Common myeloid progenitor, CD34-positive (primary cell): ENCODE results near the gene PEA15.

Experiments used
- CTCF ChIA-PET: fragments of 350-600 bp; sonication (Branson Sonifier 250); formaldehyde crosslinking; loops from one replicate; lab custom pipeline; 2021; ENCODE audit warnings: antibody characterized with exemption; lab: Charles Lee
- POLR2A ChIA-PET: fragments of 350-600 bp; sonication (Branson Sonifier 250); formaldehyde crosslinking; loops from one replicate; lab custom pipeline; 2021; ENCODE audit warnings: antibody characterized with exemption; lab: Charles Lee
- DNase-seq, 3 donors: peaks; one replicate each; pipeline versions ENCODE4 v3.0.0 to v3.0.0-alpha.2; 2013
- H3K27ac ChIP-seq, 2 experiments: 1 replicate in 1 of 2; 2 replicates in 1 of 2; pipeline ENCODE4 v1.7.0; 2013; ENCODE audit warnings: inconsistent platforms in 2 of 2, low read length in 2 of 2, mild to moderate bottlenecking in 2 of 2, low read depth in 1 of 2, moderate library complexity in 1 of 2; ENCODE audit not compliant: severe bottlenecking in 2 of 2, insufficient read depth in 1 of 2, poor library complexity in 1 of 2
- H3K27me3 ChIP-seq, 5 experiments: replicated peaks in 2 of 5; 1 replicate in 3 of 5; 2 replicates in 2 of 5; pipeline versions ENCODE4 v1.6.1 to v1.7.0; 2013; ENCODE audit warnings: low read length in 4 of 5, mild to moderate bottlenecking in 2 of 5, moderate library complexity in 2 of 5, inconsistent platforms in 1 of 5; ENCODE audit not compliant: insufficient read depth in 5 of 5, control insufficient read depth in 4 of 5
- H3K36me3 ChIP-seq, 4 experiments: 1 replicate in 2 of 4; 2 replicates in 2 of 4; pipeline versions ENCODE4 v1.6.1 to v1.7.0; 2013; ENCODE audit warnings: low read length in 3 of 4, control low read depth in 1 of 4, mild to moderate bottlenecking in 1 of 4; ENCODE audit not compliant: control insufficient read depth in 4 of 4, insufficient read depth in 4 of 4
- H3K4me1 ChIP-seq, 4 experiments: 1 replicate in 3 of 4; 2 replicates in 1 of 4; pipeline versions ENCODE4 v1.6.1 to v1.7.1; 2013; ENCODE audit warnings: low read length in 3 of 4, mild to moderate bottlenecking in 3 of 4, control low read depth in 1 of 4, inconsistent platforms in 1 of 4, moderate library complexity in 1 of 4; ENCODE audit not compliant: control insufficient read depth in 4 of 4, insufficient read depth in 4 of 4; ENCODE audit errors: control extremely low read depth in 1 of 4
- H3K4me3 ChIP-seq, 7 experiments: 1 replicate in 4 of 7; 2 replicates in 3 of 7; pipeline versions ENCODE4 v1.5.1 to v1.7.0; 2013; ENCODE audit warnings: mild to moderate bottlenecking in 7 of 7, low read length in 6 of 7, moderate library complexity in 6 of 7, inconsistent platforms in 2 of 7, low read depth in 2 of 7, control low read depth in 1 of 7; ENCODE audit not compliant: insufficient read depth in 4 of 7, control insufficient read depth in 1 of 7; ENCODE audit errors: extremely low read depth in 1 of 7
- H3K9me3 ChIP-seq, 5 experiments: 1 replicate in 4 of 5; 2 replicates in 1 of 5; pipeline versions ENCODE4 v1.6.1 to v1.7.1; 2013; ENCODE audit warnings: low read length in 4 of 5, mild to moderate bottlenecking in 2 of 5, inconsistent platforms in 1 of 5, low read depth in 1 of 5, moderate library complexity in 1 of 5; ENCODE audit not compliant: control insufficient read depth in 4 of 5, insufficient read depth in 2 of 5; ENCODE audit errors: control extremely low read depth in 1 of 5
- WGBS: methylation state at CpG from one replicate; pipeline ENCODE4 v1.1.5; 2013; ENCODE audit not compliant: insufficient coverage; 5-methylcytosine and 5-hydroxymethylcytosine counted together

PEA15 gene

GRCh38 chr1:160194737-160195059 lies 10.5 kb upstream of the PEA15 start:
- DNase-seq: no peak
- Histone ChIP-seq H3K27ac (no peak overlapping the region), H3K27me3 (peaks cover 0 to 2% (median 0%) of the 10 kb centered on the region in 5 experiments), H3K4me1 (peaks cover 0 to 3% (median 0%) of the 10 kb centered on the region in 4 experiments), H3K36me3 (no peaks in the 10 kb centered on the region), H3K4me3 (no peak overlapping the region), H3K9me3 (no peaks in the 10 kb centered on the region)
- POLR2A ChIA-PET: no interaction called here
- CTCF ChIA-PET: interaction anchor here (0.8 to 2.3 kb wide), 4 partner anchors 25 to 101 kb away, joined by 3 to 16 read pairs (median 7); no protein-coding TSS in a partner anchor
- WGBS: no CpG with 5 or more reads among the region's 2 CpGs

GRCh38 chr1:160196143-160196542 lies 9.0 kb upstream of the PEA15 start:
- no peak for DNase-seq
- ChIA-PET POLR2A (no interaction called here), CTCF (interaction anchor here (0.6 to 2.3 kb wide), 8 partner anchors 8 to 137 kb away, joined by 3 to 16 read pairs (median 4); no protein-coding TSS in a partner anchor)
- H3K27ac ChIP-seq: no peak overlapping the region
- peaks cover 0 to 3% (median 0%) of the 10 kb centered on the region in 4 experiments for H3K4me1 ChIP-seq
- H3K9me3 ChIP-seq: no peaks in the 10 kb centered on the region
- WGBS: no CpG with 5 or more reads among the region's 4 CpGs
- H3K36me3 ChIP-seq: no peaks in the 10 kb centered on the region
- no peak overlapping the region for H3K4me3 ChIP-seq
- H3K27me3 ChIP-seq: peaks cover 0 to 2% (median 0%) of the 10 kb centered on the region in 5 experiments

- H3K4me3 ChIP-seq: no peak overlapping the region
- no peaks in the 10 kb centered on the region for H3K36me3 ChIP-seq
- no peaks in the 10 kb centered on the region for H3K9me3 ChIP-seq
- POLR2A ChIA-PET: no interaction called here
- H3K4me1 ChIP-seq: peaks cover 0 to 3% (median 0%) of the 10 kb centered on the region in 4 experiments
- WGBS: 100% methylated on average over 2 of the region's 4 CpGs
- no peak for DNase-seq
- CTCF ChIA-PET: interaction anchor here (1.4 to 1.5 kb wide), 2 partner anchors 21 to 96 kb away, joined by 4 to 5 read pairs; no protein-coding TSS in a partner anchor
- H3K27ac ChIP-seq: no peak overlapping the region
- peaks cover 0 to 2% (median 0%) of the 10 kb centered on the region in 5 experiments for H3K27me3 ChIP-seq
These were observed 8.0 kb upstream of the PEA15 start for GRCh38 chr1:160197231-160197630.

- no peak overlapping the region for H3K4me3 ChIP-seq
- DNase-seq: no peak
- H3K27me3 ChIP-seq: no peaks in the 10 kb centered on the region
- no peaks in the 10 kb centered on the region for H3K9me3 ChIP-seq
- no peaks in the 10 kb centered on the region for H3K36me3 ChIP-seq
- WGBS: 100% methylated on average over 3 of the region's 4 CpGs
- CTCF ChIA-PET: interaction anchor here (0.7 to 13.9 kb wide), 6 partner anchors 11 to 88 kb away, joined by 4 to 95 read pairs (median 6); partner anchors contain the start of gene CASQ1
- H3K27ac ChIP-seq: no peak overlapping the region
- peaks cover 2 to 17% (median 14%) of the 10 kb centered on the region in 4 experiments for H3K4me1 ChIP-seq
- POLR2A ChIA-PET: interaction anchor here (0.8 kb wide), 1 partner anchor 7 kb away, joined by 3 read pairs; no protein-coding TSS in a partner anchor
These were observed 4.4 kb upstream of the PEA15 start for GRCh38 chr1:160200786-160201185.

GRCh38 chr1:160204526-160205241 lies 500 bp upstream of the PEA15 start:
- no peaks in the 10 kb centered on the region for H3K9me3 ChIP-seq
- WGBS: 100% methylated on average over 1 of the region's 7 CpGs
- peak overlapping the region in 6 of 7 experiments; percentile 43 to 89 (median 68) for H3K4me3 ChIP-seq
- peaks cover 7 to 27% (median 24%) of the 10 kb centered on the region in 4 experiments for H3K4me1 ChIP-seq
- H3K36me3 ChIP-seq: peaks cover 0 to 26% (median 13%) of the 10 kb centered on the region in 4 experiments
- peak overlapping the region in 1 of 2 experiments; percentile 67 for H3K27ac ChIP-seq
- CTCF ChIA-PET: interaction anchor here (0.6 to 13.9 kb wide), 4 partner anchors 15 to 48 kb away, joined by 3 to 95 read pairs (median 4); partner anchors contain the start of gene CASQ1
- H3K27me3 ChIP-seq: no peaks in the 10 kb centered on the region
- POLR2A ChIA-PET: no interaction called here
- peak; percentile 20 to 74 (median 72) for DNase-seq

GRCh38 chr1:160206036-160206389 lies 829 bp downstream of the PEA15 start:
- WGBS: 28% methylated on average over 9 of the region's 9 CpGs
- peak overlapping the region in 1 of 2 experiments; percentile 77 for H3K27ac ChIP-seq
- H3K27me3 ChIP-seq: no peaks in the 10 kb centered on the region
- ChIA-PET CTCF (interaction anchor here (0.7 to 13.9 kb wide), 3 partner anchors 14 to 46 kb away, joined by 3 to 95 read pairs (median 34); partner anchors contain the start of gene CASQ1), POLR2A (no interaction called here)
- peaks cover 7 to 27% (median 24%) of the 10 kb centered on the region in 4 experiments for H3K4me1 ChIP-seq
- peaks cover 4 to 39% (median 15%) of the 10 kb centered on the region in 4 experiments for H3K36me3 ChIP-seq
- peak; percentile 28 to 56 (median 29) for DNase-seq
- H3K4me3 ChIP-seq: peak overlapping the region in 6 of 7 experiments; percentile 75 to 93 (median 88)
- no peaks in the 10 kb centered on the region for H3K9me3 ChIP-seq
